Fibroblast of skin of left biceps (primary cell): ENCODE measurements around the gene ITGB1.

Experiments used
- DNase-seq, 2 experiments: peaks; one replicate each; pipeline ENCODE4 v3.0.0-alpha.2; 2013; ENCODE audit warnings: low read depth in 2 of 2

Gene ITGB1

DNA sequence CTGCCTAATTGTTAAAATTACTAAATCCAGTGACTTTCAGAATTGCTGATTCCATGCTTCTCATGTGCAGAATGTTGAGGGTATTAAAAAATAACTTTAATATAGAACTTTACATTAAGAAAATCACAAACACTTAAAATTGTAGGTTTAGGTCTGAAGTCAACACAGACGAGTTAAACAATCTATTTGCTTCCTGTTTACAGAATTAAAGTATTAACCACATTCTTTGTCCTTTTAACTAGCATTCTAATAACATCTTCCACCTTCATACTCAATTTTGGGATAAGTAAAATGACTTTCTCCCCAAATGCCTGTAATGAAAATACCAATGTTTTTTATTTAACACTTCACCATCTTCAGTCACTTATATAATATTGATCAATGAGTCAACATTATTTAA, 2.2 kb downstream of the ITGB1 start:
- DNase-seq, result no peak

DNA sequence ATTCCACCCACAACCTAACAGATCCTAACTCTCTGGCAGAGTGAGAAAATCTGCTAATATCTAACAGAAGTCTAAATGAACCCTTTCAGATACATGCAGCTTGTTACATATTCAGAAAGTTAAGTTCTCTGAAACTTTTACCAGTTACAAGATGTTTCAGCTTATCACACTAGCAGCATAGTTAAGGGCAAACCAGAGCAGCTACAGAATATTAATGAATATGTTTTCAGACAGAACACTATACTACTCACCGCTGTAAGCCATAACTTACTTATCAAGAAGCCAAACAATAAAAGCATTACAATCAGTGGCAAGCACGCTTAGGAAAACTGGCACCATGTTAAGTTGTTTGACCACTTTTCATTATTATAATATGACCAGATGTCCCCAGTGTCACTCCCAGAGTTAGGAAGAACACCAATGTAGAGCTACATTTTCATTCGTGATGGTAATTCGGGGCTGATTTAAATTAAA, 2.7 kb downstream of the ITGB1 start:
- DNase-seq, result no peak

DNA sequence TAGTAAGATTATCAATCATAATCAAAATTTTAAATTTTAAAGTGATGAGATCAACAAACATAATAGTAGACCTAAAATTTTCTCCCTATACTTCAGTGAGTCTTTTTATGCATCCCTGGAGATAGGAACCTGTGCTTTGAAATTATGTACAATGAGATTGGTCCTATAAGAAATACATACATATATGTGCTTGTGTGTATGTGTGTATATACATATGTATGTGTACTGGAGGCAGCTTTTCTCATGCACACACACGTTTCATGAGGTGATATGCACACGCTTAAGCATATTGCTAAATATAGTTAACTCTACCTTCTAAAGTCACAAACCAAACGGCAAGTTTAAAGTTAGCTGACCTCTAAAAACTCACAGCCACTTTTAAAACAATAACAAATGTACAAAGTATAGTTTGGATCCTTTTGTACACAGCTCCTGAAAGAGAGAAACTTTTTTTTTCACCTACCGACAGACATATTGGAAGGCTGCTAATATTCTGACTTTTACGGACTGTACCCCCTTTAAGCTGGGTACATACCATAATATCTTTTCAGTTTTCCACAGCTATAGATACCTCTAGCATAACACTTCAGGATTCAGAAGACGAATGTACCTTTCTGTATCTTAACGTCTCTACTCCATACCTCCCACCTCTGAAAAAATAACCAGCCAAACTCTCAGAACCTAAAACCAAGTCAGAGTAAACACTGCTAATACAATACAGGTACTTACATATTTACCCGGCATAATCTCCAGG, 3.3 kb downstream of the ITGB1 start:
- no peak for DNase-seq

DNA sequence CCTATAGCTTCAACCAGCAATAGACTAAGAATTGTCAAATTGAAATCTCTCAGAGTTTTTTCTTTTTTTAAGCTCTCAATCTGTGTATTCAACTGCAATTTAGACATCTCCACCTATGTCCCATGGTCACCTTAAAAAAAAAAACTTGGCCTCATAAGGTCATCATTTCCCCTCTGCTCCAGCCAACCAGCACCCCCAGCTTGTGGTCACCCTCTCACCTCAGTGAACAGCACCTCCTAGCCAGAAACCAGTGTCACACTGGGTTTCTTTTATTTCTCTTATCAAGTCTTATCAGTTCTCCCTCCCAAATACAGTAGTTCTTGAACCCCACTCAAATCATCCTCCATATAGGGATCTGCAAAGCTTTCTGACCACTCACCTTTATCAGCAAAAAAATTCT, 4.0 kb downstream of the ITGB1 start:
- no peak for DNase-seq

DNA sequence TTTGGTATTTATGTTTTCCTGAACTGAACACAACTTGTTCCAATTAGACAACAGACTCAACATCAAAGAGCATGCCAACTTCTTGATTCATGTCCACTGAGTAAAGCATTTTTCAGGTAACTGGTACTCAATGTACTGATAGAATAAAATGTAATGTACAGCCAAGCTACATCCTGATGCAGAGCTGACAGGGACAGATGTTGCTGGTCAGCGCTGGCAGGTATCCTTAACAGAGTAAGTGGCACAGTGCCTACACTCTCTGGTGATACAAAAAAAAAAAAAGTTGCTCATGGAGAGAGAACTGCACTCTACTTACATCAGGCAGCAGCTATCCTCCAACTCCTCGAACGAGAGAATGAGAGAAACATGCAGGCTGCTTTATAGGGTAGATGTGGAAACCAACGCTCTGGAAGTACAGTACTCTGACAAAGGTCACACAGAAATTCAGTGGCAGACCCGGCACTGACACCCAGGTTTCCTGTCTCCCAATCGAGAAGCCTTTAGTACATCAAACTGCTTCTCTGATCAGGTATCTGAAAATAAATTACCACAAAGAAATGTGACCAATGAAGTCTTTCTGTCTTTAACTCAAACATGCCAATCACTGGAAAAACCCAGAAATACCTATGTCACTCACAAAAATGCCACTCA, 4.6 kb downstream of the ITGB1 start:
- DNase-seq, result no peak

DNA sequence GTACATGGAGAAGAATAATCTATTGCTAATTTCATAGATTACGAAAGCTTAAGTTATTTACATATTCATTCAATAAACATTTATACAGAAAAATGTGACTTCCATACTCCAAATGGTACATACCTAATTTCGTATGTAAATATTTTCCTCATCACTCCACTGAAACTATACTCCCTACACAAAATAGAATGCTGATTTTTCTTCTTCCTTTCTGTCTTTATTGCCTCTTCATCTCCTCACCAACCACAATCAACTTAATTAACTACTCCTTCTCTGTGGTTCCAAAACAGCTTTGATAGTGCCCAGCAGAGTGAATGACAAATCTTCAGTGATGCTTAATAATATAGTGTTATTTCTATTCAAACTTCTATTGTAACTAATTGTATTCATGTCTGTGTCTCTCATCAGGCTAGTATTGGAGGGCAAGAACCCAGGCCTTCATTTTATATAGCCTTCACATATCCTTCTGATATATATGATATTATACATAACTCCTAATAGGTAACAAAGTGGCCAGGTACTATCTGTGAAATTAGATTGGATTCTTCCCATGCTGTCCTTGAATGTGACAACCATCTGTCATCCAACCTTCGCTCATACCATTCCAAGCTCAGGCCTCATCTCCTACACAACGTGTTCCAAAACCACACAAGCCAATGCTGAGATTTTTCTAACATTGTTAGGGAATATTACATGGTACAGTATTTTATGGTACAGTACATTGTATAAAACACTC, 5.3 kb downstream of the ITGB1 start:
- no peak for DNase-seq

DNA sequence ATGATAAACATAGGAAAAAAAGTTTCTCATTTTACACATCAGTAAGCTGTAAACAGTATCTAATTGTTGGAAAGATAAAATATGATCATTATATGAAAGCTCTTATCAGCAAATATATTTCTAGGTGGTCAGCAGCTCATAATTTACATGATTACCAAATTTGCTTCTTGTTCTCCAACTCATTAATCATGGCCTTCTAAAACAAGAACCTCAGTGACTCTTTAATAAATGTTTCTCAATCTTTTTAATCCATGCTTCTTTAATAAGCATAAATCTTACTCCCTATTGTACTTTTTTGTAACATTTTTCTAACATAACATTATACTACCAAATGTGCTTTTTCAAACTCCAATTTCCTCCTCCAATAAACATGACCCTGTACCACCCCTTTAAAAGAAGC, 5.9 kb downstream of the ITGB1 start:
- DNase-seq, result no peak

DNA sequence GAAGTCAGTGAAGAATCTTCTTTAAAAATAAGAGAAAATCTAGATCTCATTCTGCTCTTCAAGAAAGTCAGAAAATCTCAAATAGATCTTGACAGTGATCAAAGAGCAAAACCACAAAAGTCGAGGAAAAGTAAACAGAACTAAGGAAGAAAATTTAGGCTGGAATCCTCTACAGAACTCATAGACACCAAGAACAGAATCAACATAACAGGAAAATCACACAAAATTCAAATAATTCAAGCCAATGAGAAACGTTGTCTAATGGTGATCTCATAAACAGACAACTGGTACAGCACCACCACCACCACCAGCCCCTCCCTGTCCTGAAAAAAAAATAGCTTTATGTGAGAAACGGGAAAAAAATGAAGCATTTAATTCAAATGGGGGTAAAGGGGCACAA, 6.9 kb downstream of the ITGB1 start:
- no peak for DNase-seq

DNA sequence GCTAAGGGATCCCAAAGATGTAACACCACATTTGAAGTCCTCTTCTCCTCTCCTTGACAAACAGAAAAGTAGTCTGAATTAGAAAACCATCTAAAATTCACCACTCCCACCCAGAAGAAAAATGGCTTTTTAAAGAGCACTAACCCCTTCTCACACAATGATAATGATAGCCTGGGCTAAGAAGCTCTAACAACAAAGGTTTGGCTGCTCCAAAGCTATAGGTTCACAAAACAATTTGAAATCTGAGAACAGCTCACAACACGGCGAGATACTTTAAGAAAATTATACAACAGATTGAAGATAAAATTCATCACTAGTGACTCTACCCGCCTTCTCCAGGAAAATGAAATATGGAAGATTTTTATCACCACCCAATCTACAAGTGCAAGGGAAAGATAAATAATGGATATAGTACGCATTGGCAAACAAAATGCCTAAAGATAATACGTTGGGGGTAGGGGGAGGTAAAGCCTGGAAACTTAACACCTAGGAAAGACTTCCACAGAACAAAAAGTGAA, 7.4 kb downstream of the ITGB1 start:
- DNase-seq, result no peak

DNA sequence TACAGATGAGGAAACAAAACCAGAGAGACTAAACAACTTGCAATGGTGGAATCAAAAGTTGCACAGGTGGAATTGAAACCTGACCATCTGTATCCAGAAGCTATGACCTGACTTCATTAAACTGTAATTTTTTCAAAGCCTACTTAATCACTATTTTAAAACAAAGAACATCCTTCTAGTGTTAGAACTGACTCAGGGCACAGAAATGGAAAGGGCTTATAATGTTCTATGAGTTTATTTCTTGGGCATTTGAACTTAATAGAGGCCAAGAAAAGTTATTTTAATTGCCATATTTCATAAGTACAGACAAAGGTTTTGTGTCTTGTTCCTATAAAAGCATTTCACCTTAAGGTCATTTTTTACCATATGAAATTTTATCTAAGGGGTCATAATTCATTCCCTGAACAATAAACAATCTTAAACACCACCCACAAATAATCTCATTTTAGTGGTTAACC, 8.8 kb downstream of the ITGB1 start:
- no peak for DNase-seq

DNA sequence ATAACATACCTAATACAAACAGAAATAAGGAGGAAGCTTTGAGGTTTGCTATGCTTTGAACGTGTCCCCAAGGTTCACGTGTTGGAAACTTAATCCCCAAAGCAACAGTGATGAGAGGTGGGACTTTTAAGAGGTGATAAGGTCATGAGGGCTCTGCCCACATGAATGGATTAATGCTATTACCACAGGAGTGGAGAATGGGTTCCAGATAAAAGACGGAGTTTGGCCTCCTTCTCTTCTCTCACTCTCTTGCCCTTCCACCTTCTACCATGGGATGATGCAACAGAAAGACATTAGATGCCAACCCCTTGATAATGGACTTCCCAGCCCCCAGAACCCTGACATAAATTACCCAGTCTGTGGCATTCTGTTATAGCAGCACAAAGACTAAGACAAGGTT, 9.6 kb downstream of the ITGB1 start:
- DNase-seq, result no peak

DNA sequence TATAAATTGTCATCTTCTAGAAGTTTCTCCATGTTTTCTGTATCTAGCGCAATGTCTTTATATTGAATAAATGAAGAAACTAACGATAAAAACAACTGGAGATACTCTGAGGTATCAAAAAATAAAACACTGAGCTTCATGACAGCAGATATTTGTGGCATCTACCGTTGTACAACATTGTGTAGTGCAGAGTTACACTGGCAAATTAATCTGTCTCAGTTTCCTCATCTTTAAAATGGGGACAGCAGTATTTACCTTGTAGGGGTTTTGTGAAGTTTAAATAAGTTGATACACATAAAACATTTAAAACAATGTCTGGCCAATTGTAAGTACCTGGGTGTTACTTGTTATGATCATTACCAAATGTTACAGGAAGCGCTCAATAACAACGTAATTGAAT, 10.4 kb downstream of the ITGB1 start:
- DNase-seq, result no peak

DNA sequence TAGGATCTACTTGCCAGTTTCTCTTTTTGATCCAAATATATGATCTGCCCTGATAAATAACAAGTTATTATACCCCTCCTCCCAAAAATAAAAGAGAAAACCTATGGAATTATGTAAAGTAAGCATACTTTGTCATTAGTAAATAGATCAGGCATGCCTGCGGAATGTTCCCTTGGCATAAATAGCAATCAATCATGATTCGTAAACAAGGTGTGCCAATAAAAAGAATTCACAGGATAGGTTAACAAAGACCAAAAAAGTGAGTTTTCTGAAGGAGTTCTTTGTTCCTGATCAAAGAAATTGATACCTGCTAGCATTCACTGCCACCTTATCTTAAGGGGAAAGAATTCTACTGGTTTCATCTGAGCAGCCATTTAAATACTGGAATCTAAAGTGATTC, 11.9 kb downstream of the ITGB1 start:
- DNase-seq, result no peak

DNA sequence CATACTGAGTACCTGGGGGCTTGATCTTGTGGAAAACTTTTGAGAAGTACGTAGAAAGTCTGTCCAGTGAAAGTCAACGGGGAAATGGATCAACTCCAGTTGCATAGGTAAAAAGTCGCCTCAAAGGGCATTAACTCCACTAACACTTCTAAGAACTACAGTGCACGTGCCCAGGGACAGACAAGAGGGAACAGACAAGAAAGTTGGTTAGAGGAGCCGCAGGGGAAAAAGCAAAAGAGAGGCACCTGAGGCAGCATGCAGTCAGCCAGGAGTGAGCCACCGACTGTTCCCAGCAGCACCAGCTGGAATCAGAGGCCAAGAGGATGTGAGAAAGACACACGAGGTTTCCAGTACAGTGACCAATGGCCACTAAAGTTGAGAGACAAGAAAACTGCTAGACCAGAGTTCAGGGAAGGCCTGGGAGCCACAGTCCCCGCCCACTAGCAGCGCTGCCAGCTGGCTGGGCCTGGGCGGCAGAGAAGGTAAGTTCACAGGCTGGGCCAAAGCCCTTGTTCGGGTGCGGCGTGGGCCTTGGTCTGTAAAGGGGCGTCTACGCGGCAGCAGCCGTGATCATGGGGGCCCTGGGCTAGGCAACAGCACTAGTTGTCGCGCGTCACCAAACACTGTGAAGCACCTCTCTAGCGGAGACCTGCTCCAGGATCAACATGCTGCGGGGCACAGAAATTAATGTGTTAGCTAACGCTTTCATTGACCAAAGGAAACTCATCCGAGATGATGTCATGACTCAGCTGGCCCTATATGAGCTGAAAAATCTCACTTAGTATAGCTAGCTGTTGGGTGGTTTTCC, 14.0 kb downstream of the ITGB1 start:
- no peak for DNase-seq

DNA sequence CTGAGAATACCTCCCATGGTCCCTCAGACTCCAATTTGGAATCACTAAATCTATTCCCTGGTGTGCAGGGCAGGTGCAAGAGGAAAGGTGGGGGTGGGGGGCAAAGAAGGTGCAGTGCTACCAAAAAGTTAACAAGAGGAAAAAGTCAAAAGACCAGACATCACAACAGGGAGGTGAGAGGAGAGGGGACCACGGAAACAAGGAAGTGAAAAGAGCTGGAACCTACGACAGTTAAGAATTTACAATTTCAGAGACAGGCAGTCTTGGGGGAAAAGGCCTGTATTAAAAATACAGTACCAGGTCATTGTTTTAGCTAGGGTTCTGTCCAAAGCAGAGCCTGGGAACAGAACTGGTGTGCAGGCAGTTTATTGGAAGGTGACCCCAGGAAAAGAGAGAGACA, 14.6 kb downstream of the ITGB1 start:
- DNase-seq, result no peak

DNA sequence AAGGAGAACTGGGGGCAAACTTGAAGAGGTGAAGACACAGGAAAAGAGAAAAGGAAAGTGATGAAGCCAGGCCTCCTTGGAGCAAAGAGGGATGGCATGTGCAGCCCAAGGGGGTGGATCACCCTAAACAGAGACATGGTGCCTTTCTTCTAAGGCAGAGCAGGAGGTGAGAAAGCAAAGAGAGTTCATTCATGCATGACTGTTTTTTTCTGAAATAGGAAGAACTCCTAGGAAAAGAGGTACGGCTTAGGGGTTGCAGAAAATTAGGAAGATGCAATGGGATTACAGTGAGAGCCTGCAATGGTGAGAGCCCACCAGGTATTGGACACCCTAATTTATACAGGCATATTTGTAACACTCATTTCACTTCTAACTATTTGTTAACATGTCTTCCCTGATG, 15.9 kb downstream of the ITGB1 start:
- DNase-seq, result no peak

DNA sequence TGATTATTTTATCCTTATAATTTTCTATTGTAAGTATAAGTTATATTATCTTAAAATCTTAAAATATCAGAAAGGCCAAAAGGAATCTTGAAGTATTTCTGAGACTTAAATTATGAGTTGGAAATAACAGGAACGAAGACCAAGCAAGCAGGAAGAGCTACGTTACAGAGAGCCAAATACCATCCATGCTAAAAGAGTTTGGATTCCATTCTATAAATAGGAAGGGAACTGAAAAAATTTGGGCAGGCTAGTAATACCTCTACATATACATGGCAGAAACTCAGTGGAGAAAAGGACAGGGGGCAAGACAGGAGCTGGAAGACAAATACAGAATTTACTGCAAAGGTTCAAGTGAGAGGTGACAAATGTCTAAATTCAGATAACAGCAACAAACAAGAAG, 16.7 kb downstream of the ITGB1 start:
- no peak for DNase-seq

DNA sequence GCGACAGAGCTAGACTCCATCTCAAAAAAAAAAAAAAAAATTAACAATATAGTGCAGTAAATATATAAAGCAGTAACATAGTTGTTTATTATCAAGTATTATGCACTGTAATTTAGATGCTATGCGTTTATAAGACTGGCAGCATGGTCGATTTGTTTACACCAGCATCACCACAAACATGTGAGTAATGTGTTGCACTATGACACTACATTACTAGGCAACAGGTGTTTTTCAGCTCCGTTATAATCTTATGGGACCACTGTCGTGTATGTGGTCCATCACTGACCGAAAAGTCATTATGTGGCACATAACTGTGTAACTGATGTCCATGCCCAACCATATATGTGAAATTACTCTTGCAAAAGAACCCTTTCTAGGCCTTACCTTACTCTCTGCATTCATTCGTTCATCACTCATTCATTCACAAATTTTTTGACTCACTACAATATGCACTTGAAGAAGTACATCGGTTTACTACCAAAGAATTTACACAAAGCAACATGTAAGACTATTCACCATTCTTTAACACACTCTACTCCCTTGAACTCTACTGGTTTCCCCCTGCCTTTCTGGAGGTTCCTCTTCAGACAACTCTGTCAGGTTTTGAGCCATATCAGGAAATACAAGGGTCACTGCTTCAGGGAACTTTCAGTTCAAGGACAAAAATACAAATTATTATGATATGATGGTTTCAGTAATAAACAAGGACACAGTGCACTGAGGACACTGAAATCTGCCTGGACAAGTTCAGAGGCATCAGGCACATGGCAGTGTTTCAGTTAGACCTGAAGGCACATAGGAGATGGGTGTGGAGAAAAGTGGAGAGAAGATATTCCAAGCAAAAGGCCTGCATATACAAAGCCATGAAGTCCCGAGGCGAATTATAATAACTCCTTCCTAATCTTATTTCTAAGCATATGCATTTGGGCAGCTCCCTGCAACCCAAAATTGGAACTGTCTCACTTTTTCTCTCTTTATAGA, 17.4 kb downstream of the ITGB1 start:
- no peak for DNase-seq

DNA sequence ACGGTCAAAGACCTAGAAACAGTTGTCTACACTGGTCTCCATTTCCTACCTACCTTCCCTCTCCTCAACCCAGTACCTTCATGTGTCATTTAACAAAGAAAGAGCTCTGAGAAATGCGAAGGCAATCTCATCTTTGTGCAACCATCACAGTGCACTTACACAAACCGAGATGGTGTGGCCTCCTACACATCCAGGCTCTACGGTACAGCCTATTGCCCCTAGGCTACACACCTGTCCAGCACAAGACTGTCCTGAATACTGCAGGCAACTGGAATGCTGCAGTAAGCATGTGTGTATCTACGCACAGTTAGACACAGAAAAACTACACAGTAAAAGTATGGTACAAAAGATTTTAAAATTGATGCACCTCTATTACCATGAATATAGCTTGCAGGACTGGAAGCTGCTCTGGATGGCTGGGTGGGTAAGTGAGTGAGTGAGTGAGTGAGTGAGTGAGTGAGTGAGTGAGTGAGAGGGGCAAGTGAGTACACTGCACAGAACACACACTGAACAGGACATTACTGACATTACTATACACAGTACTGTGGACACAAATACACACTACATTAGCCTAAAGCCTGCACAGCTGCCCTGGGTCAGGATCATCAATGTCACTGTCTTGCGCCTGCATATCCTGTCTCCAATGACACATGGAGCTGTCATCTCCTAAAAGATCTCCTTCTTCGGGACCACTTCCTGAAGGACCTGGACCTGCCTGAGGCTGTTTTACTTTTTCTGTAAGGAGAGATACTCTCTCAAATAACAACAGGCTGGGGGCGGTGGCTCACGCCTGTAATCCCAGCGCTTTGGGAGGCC, 18.5 kb downstream of the ITGB1 start:
- no peak for DNase-seq
